OCI-LY7 (cell line): ENCODE data around the gene KRTAP2-2. TPM values are rescaled to one million over a fixed set of nuclear protein-coding genes. Genes with fewer than 3 reads are reported as not detected.

ENCODE experiments used
- BruUV-seq: library from RNA; stranded (reverse); fragments of 400-500 nt; replicated peaks from 2 replicates; lab custom pipeline; 2021; lab: Mats Ljungman, UMichigan
- CTCF ChIA-PET: fragments of 300-600 bp; sonication (Branson Sonifier 250); formaldehyde crosslinking; loops from one replicate; lab custom pipeline; 2022; ENCODE audit warnings: antibody characterized with exemption; ENCODE audit not compliant: unreplicated experiment; lab: Charles Lee
- POLR2A ChIA-PET: fragments of 300-600 bp; sonication (Branson Sonifier 250); formaldehyde crosslinking; loops from one replicate; lab custom pipeline; 2022; ENCODE audit warnings: antibody characterized with exemption; lab: Charles Lee
- DNase-seq: peaks from one replicate; pipeline ENCODE4 v3.0.0-alpha.2; 2015; ENCODE audit warnings: low spot score
- H2AFZ ChIP-seq: fragments of 200-600 bp; sonication (generic), shearing (Covaris generic); 2 replicates; pipeline ENCODE4 v1.6.1; 2014; ENCODE audit warnings: mild to moderate bottlenecking, antibody characterized with exemption, low read length, moderate library complexity
- H3K27ac ChIP-seq: fragments of 200-600 bp; sonication (generic); 2 replicates; pipeline ENCODE4 v1.5.1; 2014; ENCODE audit warnings: mixed run types, low read depth, mild to moderate bottlenecking, moderate library complexity, low read length, inconsistent platforms; ENCODE audit not compliant: poor library complexity, severe bottlenecking
- H3K36me3 ChIP-seq: fragments of 200-600 bp; sonication (generic); 2 replicates; pipeline ENCODE4 v1.6.1; 2014; ENCODE audit warnings: mild to moderate bottlenecking, antibody characterized with exemption, low read length, moderate library complexity, mixed read lengths; ENCODE audit not compliant: insufficient read depth
- H3K4me1 ChIP-seq: fragments of 200-600 bp; sonication (generic); 2 replicates; pipeline ENCODE4 v1.5.1; 2014; ENCODE audit warnings: mild to moderate bottlenecking, low read length; ENCODE audit not compliant: insufficient read depth, poor library complexity, severe bottlenecking
- H3K4me2 ChIP-seq: fragments of 200-600 bp; sonication (generic); 2 replicates; pipeline ENCODE4 v1.6.1; 2014; ENCODE audit warnings: mild to moderate bottlenecking, low read length
- H3K4me3 ChIP-seq: fragments of 200-600 bp; sonication (generic); 2 replicates; pipeline ENCODE4 v1.5.1; 2014; ENCODE audit warnings: mild to moderate bottlenecking, low read depth, low read length; ENCODE audit not compliant: poor library complexity, severe bottlenecking
- H3K79me2 ChIP-seq: fragments of 200-600 bp; sonication (generic); 2 replicates; pipeline ENCODE4 v1.6.1; 2016; ENCODE audit warnings: low read depth, mild to moderate bottlenecking, low read length, moderate library complexity, mixed read lengths; ENCODE audit not compliant: insufficient read depth
- H3K9me2 ChIP-seq: fragments of 200-600 bp; sonication (generic); 2 replicates; pipeline ENCODE4 v1.6.1; 2016; ENCODE audit warnings: mild to moderate bottlenecking, low read length, mixed read lengths; ENCODE audit not compliant: insufficient read depth
- H3K9me3 ChIP-seq: fragments of 200-600 bp; sonication (generic); 2 replicates; pipeline ENCODE4 v1.6.1; 2014; ENCODE audit warnings: mild to moderate bottlenecking, mixed run types, low read length, mixed read lengths
- H4K20me1 ChIP-seq: fragments of 200-600 bp; sonication (generic); 2 replicates; pipeline ENCODE4 v1.6.1; 2014; ENCODE audit warnings: mild to moderate bottlenecking, antibody characterized with exemption, low read length, moderate library complexity, mixed read lengths; ENCODE audit not compliant: insufficient read depth
- EZH2phosphoT487 ChIP-seq: fragments of 200-600 bp; sonication (generic); IDR thresholded peaks from 2 replicates; pipeline ENCODE4 v1.6.1; 2018; ENCODE audit warnings: low read depth, borderline replicate concordance, mild to moderate bottlenecking, mixed run types, antibody characterized with exemption, low read length, moderate library complexity, mixed read lengths
- intact Hi-C: fragments of 100-400 bp; cut with micrococcal nuclease; formaldehyde crosslinking; loops from one replicate; pipeline ENCODE4 v1.10.0; 2022; ENCODE audit not compliant: unreplicated experiment
- total RNA-seq, 2 experiments: library from RNA; depleted of rRNA in 1 of 2; stranded (reverse); fragments of >200 nt in 1 of 2; shearing (Covaris generic) in 1 of 2; gene quantifications; 2 replicates each; pipeline ENCODE4 v1.2.3, GENCODE V29; 2014 to 2022
- TF ChIP-seq, protein P1 (sequence below): fragments of 200-600 bp; sonication (generic); conservative IDR thresholded peaks from 2 replicates; pipeline ENCODE4 v1.5.1; 2014; ENCODE audit warnings: mild to moderate bottlenecking, antibody characterized with exemption, low read length, moderate library complexity, mixed read lengths

Gene KRTAP2-2
- total RNA-seq, 2 experiments from 2014 or later, result not detected

GRCh38 chr17:41015454-41015853, 39.6 kb downstream of the KRTAP2-2 start:
- H3K79me2 ChIP-seq, result no peaks in the 10 kb centered on the region
- H3K4me2 ChIP-seq, result no peak overlapping the region
- no peaks in the 10 kb centered on the region for H4K20me1 ChIP-seq
- TF ChIP-seq, protein P1, sequence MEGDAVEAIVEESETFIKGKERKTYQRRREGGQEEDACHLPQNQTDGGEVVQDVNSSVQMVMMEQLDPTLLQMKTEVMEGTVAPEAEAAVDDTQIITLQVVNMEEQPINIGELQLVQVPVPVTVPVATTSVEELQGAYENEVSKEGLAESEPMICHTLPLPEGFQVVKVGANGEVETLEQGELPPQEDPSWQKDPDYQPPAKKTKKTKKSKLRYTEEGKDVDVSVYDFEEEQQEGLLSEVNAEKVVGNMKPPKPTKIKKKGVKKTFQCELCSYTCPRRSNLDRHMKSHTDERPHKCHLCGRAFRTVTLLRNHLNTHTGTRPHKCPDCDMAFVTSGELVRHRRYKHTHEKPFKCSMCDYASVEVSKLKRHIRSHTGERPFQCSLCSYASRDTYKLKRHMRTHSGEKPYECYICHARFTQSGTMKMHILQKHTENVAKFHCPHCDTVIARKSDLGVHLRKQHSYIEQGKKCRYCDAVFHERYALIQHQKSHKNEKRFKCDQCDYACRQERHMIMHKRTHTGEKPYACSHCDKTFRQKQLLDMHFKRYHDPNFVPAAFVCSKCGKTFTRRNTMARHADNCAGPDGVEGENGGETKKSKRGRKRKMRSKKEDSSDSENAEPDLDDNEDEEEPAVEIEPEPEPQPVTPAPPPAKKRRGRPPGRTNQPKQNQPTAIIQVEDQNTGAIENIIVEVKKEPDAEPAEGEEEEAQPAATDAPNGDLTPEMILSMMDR, result no peak
- TF ChIP-seq EZH2phosphoT487, result no peak
- no peaks in the 10 kb centered on the region for H3K36me3 ChIP-seq
- H3K9me3 ChIP-seq, result no peaks in the 10 kb centered on the region
- H2AFZ ChIP-seq, result no peak overlapping the region
- CTCF ChIA-PET, result no interaction called here
- BruUV-seq, result no TSS peak
- no peaks in the 10 kb centered on the region for H3K9me2 ChIP-seq
- DNase-seq, result no peak
- POLR2A ChIA-PET, result no interaction called here
- intact Hi-C loops, result no loop called here
- H3K4me3 ChIP-seq, result no peak overlapping the region
- H3K4me1 ChIP-seq, result no peaks in the 10 kb centered on the region
- no peak overlapping the region for H3K27ac ChIP-seq

GRCh38 chr17:41013606-41014005, 41.4 kb downstream of the KRTAP2-2 start:
- intact Hi-C loops, result no loop called here
- Histone ChIP-seq H2AFZ (no peak overlapping the region), H3K36me3 (no peaks in the 10 kb centered on the region), H3K9me2 (no peaks in the 10 kb centered on the region), H3K79me2 (no peaks in the 10 kb centered on the region), H3K4me3 (no peak overlapping the region), H3K4me2 (no peak overlapping the region), H3K27ac (no peak overlapping the region), H3K9me3 (no peaks in the 10 kb centered on the region), H3K4me1 (no peaks in the 10 kb centered on the region), H4K20me1 (no peaks in the 10 kb centered on the region)
- CTCF ChIA-PET, result no interaction called here
- no peak for DNase-seq
- no TSS peak for BruUV-seq
- TF ChIP-seq EZH2phosphoT487, result no peak
- TF ChIP-seq, protein P1, result no peak
- POLR2A ChIA-PET, result no interaction called here

DNA sequence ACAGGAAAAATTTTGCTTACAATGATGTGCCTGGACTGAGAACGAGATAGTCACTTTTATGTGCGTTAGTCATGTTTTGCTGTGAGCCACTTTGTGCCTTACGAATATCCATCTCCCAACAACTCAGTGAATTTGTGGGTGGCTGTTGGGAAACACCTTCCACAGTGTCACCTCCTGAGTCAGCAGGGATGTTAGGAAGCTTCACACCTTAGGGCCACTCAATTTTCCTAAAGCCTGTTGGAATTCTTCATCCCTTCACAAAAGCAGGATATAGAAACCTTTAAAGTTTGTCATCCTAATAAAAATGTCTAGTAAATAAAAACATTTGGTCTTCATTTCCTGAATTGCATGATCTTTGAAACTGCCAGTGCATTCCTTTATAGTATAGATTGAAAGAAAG, 41.8 kb downstream of the KRTAP2-2 start:
- Histone ChIP-seq H3K9me2 (no peaks in the 10 kb centered on the region), H3K36me3 (no peaks in the 10 kb centered on the region), H2AFZ (no peak overlapping the region), H3K79me2 (no peaks in the 10 kb centered on the region), H4K20me1 (no peaks in the 10 kb centered on the region), H3K4me2 (no peak overlapping the region), H3K4me3 (no peak overlapping the region), H3K4me1 (no peaks in the 10 kb centered on the region), H3K27ac (no peak overlapping the region), H3K9me3 (no peaks in the 10 kb centered on the region)
- DNase-seq, result no peak
- no TSS peak for BruUV-seq
- intact Hi-C loops, result no loop called here
- ChIA-PET POLR2A (no interaction called here), CTCF (no interaction called here)
- TF ChIP-seq, protein P1, result no peak
- no peak for TF ChIP-seq EZH2phosphoT487
